Small intestine (tissue), 7 donors: ENCODE measurements around the gene NPTX2. TPM values are rescaled to one million over a fixed set of nuclear protein-coding genes. Genes with fewer than 3 reads are reported as not detected.

Experiments used
- DNase-seq, 2 donors: peaks; one replicate each; pipeline versions ENCODE4 v3.0.0 to v3.0.0-alpha.2; 2013
- FAIRE-seq: peaks from 2 replicates; lab custom pipeline; 2012; peaks lifted over from hg19 to GRCh38; lab: Jason Lieb, UNC
- H3K27ac ChIP-seq, 3 donors: one replicate each; pipeline ENCODE4 v1.5.1; 2013; ENCODE audit warnings: low read length in 2 of 3, mild to moderate bottlenecking in 2 of 3, control low read depth in 1 of 3, inconsistent platforms in 1 of 3, low read depth in 1 of 3, moderate library complexity in 1 of 3
- H3K27me3 ChIP-seq, 3 donors: one replicate each; pipeline ENCODE4 v1.6.1; 2013; ENCODE audit warnings: low read length in 3 of 3, inconsistent platforms in 1 of 3; ENCODE audit not compliant: control insufficient read depth in 3 of 3, insufficient read depth in 3 of 3
- H3K36me3 ChIP-seq, 3 donors: one replicate each; pipeline ENCODE4 v1.6.1; 2013; ENCODE audit warnings: low read length in 3 of 3, inconsistent platforms in 1 of 3, low read depth in 1 of 3, mild to moderate bottlenecking in 1 of 3, moderate library complexity in 1 of 3; ENCODE audit not compliant: control insufficient read depth in 3 of 3, insufficient read depth in 2 of 3
- H3K4me1 ChIP-seq, 3 donors: one replicate each; pipeline ENCODE4 v1.6.1; 2013; ENCODE audit warnings: low read length in 2 of 3, inconsistent platforms in 1 of 3, low read depth in 1 of 3, mild to moderate bottlenecking in 1 of 3, moderate library complexity in 1 of 3; ENCODE audit not compliant: control insufficient read depth in 3 of 3, insufficient read depth in 2 of 3
- H3K4me3 ChIP-seq, 3 donors: one replicate each; pipeline ENCODE4 v1.5.1; 2013; ENCODE audit warnings: low read length in 3 of 3, control low read depth in 1 of 3, inconsistent platforms in 1 of 3, low read depth in 1 of 3, mild to moderate bottlenecking in 1 of 3, moderate library complexity in 1 of 3
- H3K9me3 ChIP-seq, 2 donors: one replicate each; pipeline ENCODE4 v1.6.1; 2013; ENCODE audit warnings: low read depth in 1 of 2, low read length in 1 of 2; ENCODE audit not compliant: control insufficient read depth in 2 of 2, insufficient read depth in 1 of 2
- WGBS, 3 donors: extraction: QIAGEN DNeasy Blood & Tissue Kit; methylation state at CpG; one replicate each; pipeline ENCODE4 v1.1.7; 2013; 5-methylcytosine and 5-hydroxymethylcytosine counted together
- polyA plus RNA-seq, 4 donors: library from polyadenylated mRNA; stranded (reverse) in 3 of 4; unstranded in 1 of 4; fragments of 200-250 nt in 3 of 4; fragments of 120-200 nt in 1 of 4; gene quantifications; one replicate each; pipeline versions ENCODE4 v1.2.1 to v1.2.3, GENCODE V29; 2013
- donor health status: healthy with polysubstance abuse.
- donor health status: control.
- donor health status: control.
- donor health status: Bipolar disorder and iron deficiency.
- donor health status: healthy.

NPTX2 gene
- polyA plus RNA-seq, 4 donors, result 0.27 to 7.4 (median 5.8) TPM; not detected in 1

GRCh38 chr7:98622926-98623325 is 5.8 kb downstream of the NPTX2 start:
- H3K9me3 ChIP-seq, result no peaks in the 10 kb centered on the region
- no peak for FAIRE-seq
- 84 to 88% (median 85%) methylated on average over 9 of the region's 9 CpGs for WGBS, 3 donors
- H3K36me3 ChIP-seq, result no peaks in the 10 kb centered on the region
- no peak overlapping the region for H3K4me3 ChIP-seq
- DNase-seq, result no peak
- no peaks in the 10 kb centered on the region for H3K4me1 ChIP-seq
- H3K27ac ChIP-seq, result no peak overlapping the region
- peaks cover 3 to 37% (median 7%) of the 10 kb centered on the region in 3 donors for H3K27me3 ChIP-seq

GRCh38 chr7:98624846-98625420 is 7.8 kb downstream of the NPTX2 start:
- Histone ChIP-seq H3K27me3 (peaks cover 0 to 28% (median 5%) of the 10 kb centered on the region in 3 donors), H3K4me1 (no peaks in the 10 kb centered on the region), H3K4me3 (no peak overlapping the region), H3K9me3 (no peaks in the 10 kb centered on the region), H3K36me3 (no peaks in the 10 kb centered on the region), H3K27ac (no peak overlapping the region)
- FAIRE-seq, result no peak
- WGBS, 3 donors, result 91 to 93% (median 91%) methylated on average over 28 of the region's 28 CpGs
- DNase-seq, result no peak

- no peaks in the 10 kb centered on the region for H3K4me1 ChIP-seq
- H3K9me3 ChIP-seq, result no peaks in the 10 kb centered on the region
- WGBS, 3 donors, result 47 to 55% (median 54%) methylated on average over 33 to 35 of the region's 35 CpGs
- H3K27me3 ChIP-seq, result peaks cover 0 to 11% (median 4%) of the 10 kb centered on the region in 3 donors
- DNase-seq (no peak), FAIRE-seq (no peak)
- no peak overlapping the region for H3K4me3 ChIP-seq
- no peaks in the 10 kb centered on the region for H3K36me3 ChIP-seq
- H3K27ac ChIP-seq, result no peak overlapping the region
Observed at GRCh38 chr7:98626460-98627412, 9.7 kb downstream of the NPTX2 start.

- Histone ChIP-seq H3K27ac (no peak overlapping the region), H3K4me3 (no peak overlapping the region), H3K36me3 (no peaks in the 10 kb centered on the region), H3K4me1 (no peaks in the 10 kb centered on the region), H3K9me3 (no peaks in the 10 kb centered on the region), H3K27me3 (peaks cover 0 to 11% (median 4%) of the 10 kb centered on the region in 3 donors)
- 77 to 78% (median 77%) methylated on average over 7 to 8 of the region's 8 CpGs for WGBS, 3 donors
- DNase-seq, result no peak
- no peak for FAIRE-seq
Observed at GRCh38 chr7:98627413-98627790, 10.3 kb downstream of the NPTX2 start.

- no peaks in the 10 kb centered on the region for H3K9me3 ChIP-seq
- H3K36me3 ChIP-seq, result no peaks in the 10 kb centered on the region
- H3K4me1 ChIP-seq, result no peaks in the 10 kb centered on the region
- H3K4me3 ChIP-seq, result no peak overlapping the region
- no peak for DNase-seq
- no peak for FAIRE-seq
- peaks cover 0 to 11% (median 4%) of the 10 kb centered on the region in 3 donors for H3K27me3 ChIP-seq
- H3K27ac ChIP-seq, result no peak overlapping the region
- WGBS, 3 donors, result 83 to 87% (median 84%) methylated on average over 16 of the region's 16 CpGs
Observed at GRCh38 chr7:98628418-98628817, 11.3 kb downstream of the NPTX2 start.

GRCh38 chr7:98629001-98629431 is 11.9 kb downstream of the NPTX2 start:
- WGBS, 3 donors, result 38 to 40% (median 38%) methylated on average over 13 of the region's 13 CpGs
- FAIRE-seq (no peak), DNase-seq (no peak)
- peaks cover 0 to 11% (median 4%) of the 10 kb centered on the region in 3 donors for H3K27me3 ChIP-seq
- H3K27ac ChIP-seq, result no peak overlapping the region
- H3K36me3 ChIP-seq, result no peaks in the 10 kb centered on the region
- no peak overlapping the region for H3K4me3 ChIP-seq
- no peaks in the 10 kb centered on the region for H3K4me1 ChIP-seq
- H3K9me3 ChIP-seq, result no peaks in the 10 kb centered on the region

GRCh38 chr7:98630149-98630548 is 13.1 kb downstream of the NPTX2 start:
- H3K4me1 ChIP-seq, result no peaks in the 10 kb centered on the region
- no peaks in the 10 kb centered on the region for H3K9me3 ChIP-seq
- H3K27me3 ChIP-seq, result peaks cover 0 to 11% (median 4%) of the 10 kb centered on the region in 3 donors
- DNase-seq (no peak), FAIRE-seq (no peak)
- 72 to 83% (median 78%) methylated on average over 9 of the region's 9 CpGs for WGBS, 3 donors
- H3K36me3 ChIP-seq, result no peaks in the 10 kb centered on the region
- H3K4me3 ChIP-seq, result no peak overlapping the region
- H3K27ac ChIP-seq, result no peak overlapping the region

- no peak overlapping the region for H3K4me3 ChIP-seq
- DNase-seq (no peak), FAIRE-seq (no peak)
- no peak overlapping the region for H3K27ac ChIP-seq
- H3K9me3 ChIP-seq, result no peaks in the 10 kb centered on the region
- 54 to 70% (median 60%) methylated on average over 3 of the region's 3 CpGs for WGBS, 3 donors
- H3K4me1 ChIP-seq, result no peaks in the 10 kb centered on the region
- peaks cover 0 to 8% (median 4%) of the 10 kb centered on the region in 3 donors for H3K27me3 ChIP-seq
- no peaks in the 10 kb centered on the region for H3K36me3 ChIP-seq
Observed at GRCh38 chr7:98630770-98631169, 13.7 kb downstream of the NPTX2 start.
